B cell (primary cell): ENCODE results near the gene F13B.

Source experiments
- CTCF ChIP-seq: fragments of 200-600 bp; IDR thresholded peaks from one replicate; pipeline ENCODE4 v1.8.0; 2022; ENCODE audit warnings: antibody characterized with exemption, mild to moderate bottlenecking
- EZH2 ChIP-seq: IDR thresholded peaks from 2 replicates; pipeline ENCODE4 v1.6.1; 2012; ENCODE audit warnings: borderline replicate concordance, low read depth, mild to moderate bottlenecking, moderate library complexity, low read length; ENCODE audit not compliant: insufficient read depth, poor library complexity, severe bottlenecking

GRCh38 chr1:197103300-197103699, 36.2 kb upstream of the F13B start:
- TF ChIP-seq CTCF, result no peak
- no peak for TF ChIP-seq EZH2
